Uterus (tissue), 4 donors: ENCODE measurements around the gene MAP3K6. TPM values are rescaled to one million over a fixed set of nuclear protein-coding genes. Genes with fewer than 3 reads are reported as not detected.

Experiments
- DNase-seq, 2 donors: peaks; one replicate each; pipeline ENCODE4 v3.0.0-alpha.2; 2019 to 2020
- H3K27ac ChIP-seq, 2 donors: fragments of 200-600 bp; sonication (generic); 1 replicate in 1 of 2; 2 replicates in 1 of 2; pipeline ENCODE4 v1.5.1; 2016 to 2018
- H3K27me3 ChIP-seq, 2 donors: fragments of 200-600 bp; sonication (generic); one replicate each; pipeline ENCODE4 v1.5.1; 2018 to 2019; ENCODE audit warnings: control low read depth in 1 of 2
- H3K36me3 ChIP-seq, 2 donors: fragments of 200-600 bp; sonication (generic); one replicate each; pipeline ENCODE4 v1.5.1; 2019; ENCODE audit warnings: control low read depth in 1 of 2
- H3K4me1 ChIP-seq, 2 donors: fragments of 200-600 bp; sonication (generic); one replicate each; pipeline ENCODE4 v1.5.1; 2018 to 2019; ENCODE audit warnings: control low read depth in 1 of 2
- H3K4me3 ChIP-seq, 2 donors: fragments of 200-600 bp; sonication (generic); 1 replicate in 1 of 2; 2 replicates in 1 of 2; pipeline ENCODE4 v1.5.1; 2018 to 2019; ENCODE audit warnings: mild to moderate bottlenecking in 1 of 2
- H3K9me3 ChIP-seq, 2 donors: fragments of 200-600 bp; sonication (generic); one replicate each; pipeline ENCODE4 v1.5.1; 2019; ENCODE audit warnings: control low read depth in 1 of 2
- POLR2A ChIP-seq, 2 donors: fragments of 450-650 bp; IDR thresholded peaks; one replicate each; pipeline ENCODE4 v1.6.1; 2016; ENCODE audit warnings: antibody characterized with exemption in 2 of 2, mild to moderate bottlenecking in 1 of 2, moderate library complexity in 1 of 2
- intact Hi-C: fragments of 100-400 bp; cut with DNase I; formaldehyde crosslinking; loops from one replicate; pipeline ENCODE4 v1.15.1; 2023; ENCODE audit warnings: low total_unique reads
- total RNA-seq, 4 donors: library from RNA; depleted of rRNA in 3 of 4; stranded (reverse); fragments of >200 nt in 3 of 4; gene quantifications; one replicate each; pipeline versions ENCODE4 v1.1.0 to v1.2.4, GENCODE V29; 2014 to 2023
- TF ChIP-seq, protein P1 (sequence below), 4 experiments: fragments of 200-600 bp in 2 of 4; fragments of 450-650 bp in 2 of 4; sonication (generic) in 2 of 4; IDR thresholded peaks; one replicate each; pipeline ENCODE4 v1.5.1; 2016 to 2019; ENCODE audit warnings: antibody characterized with exemption in 4 of 4, mild to moderate bottlenecking in 2 of 4, moderate library complexity in 1 of 4
- donor health status: DM: yes; HTN: yes; CAD: no.

The MAP3K6 gene
- total RNA-seq, 4 donors from 2014 or later, result 10.9 to 124 (median 16.5) TPM

DNA sequence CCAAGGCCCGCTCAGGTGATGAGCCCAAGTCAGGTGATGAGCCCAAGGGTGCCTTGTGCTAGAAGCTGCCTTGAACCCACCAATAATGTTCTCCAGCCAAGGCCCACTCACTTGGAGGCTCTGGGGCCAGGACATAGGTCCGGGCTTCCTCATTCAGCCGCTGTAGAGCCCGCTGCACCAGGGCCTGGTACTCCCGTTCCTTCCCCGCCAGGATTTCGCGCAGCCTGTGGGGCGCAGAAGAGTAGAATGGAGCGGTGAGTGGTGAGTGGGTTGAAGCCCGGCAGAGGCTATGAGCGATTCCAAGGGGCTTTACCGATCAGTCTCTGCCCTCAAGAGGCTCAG is 10.5 kb downstream of the MAP3K6 start:
- intact Hi-C loops, result loop anchor here (5.0 kb wide), 1 partner anchor 36 kb away; the partner anchor contains the start of gene GPR3
- H3K9me3 ChIP-seq, result no peaks in the 10 kb centered on the region
- no peaks in the 10 kb centered on the region for H3K4me1 ChIP-seq
- TF ChIP-seq POLR2A (IDR thresholded peaks at IDR 0.05), result no peak
- TF ChIP-seq, protein P1, sequence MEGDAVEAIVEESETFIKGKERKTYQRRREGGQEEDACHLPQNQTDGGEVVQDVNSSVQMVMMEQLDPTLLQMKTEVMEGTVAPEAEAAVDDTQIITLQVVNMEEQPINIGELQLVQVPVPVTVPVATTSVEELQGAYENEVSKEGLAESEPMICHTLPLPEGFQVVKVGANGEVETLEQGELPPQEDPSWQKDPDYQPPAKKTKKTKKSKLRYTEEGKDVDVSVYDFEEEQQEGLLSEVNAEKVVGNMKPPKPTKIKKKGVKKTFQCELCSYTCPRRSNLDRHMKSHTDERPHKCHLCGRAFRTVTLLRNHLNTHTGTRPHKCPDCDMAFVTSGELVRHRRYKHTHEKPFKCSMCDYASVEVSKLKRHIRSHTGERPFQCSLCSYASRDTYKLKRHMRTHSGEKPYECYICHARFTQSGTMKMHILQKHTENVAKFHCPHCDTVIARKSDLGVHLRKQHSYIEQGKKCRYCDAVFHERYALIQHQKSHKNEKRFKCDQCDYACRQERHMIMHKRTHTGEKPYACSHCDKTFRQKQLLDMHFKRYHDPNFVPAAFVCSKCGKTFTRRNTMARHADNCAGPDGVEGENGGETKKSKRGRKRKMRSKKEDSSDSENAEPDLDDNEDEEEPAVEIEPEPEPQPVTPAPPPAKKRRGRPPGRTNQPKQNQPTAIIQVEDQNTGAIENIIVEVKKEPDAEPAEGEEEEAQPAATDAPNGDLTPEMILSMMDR (IDR thresholded peaks at IDR 0.05), result no peak
- DNase-seq, result no peak
- no peaks in the 10 kb centered on the region for H3K27me3 ChIP-seq
- no peak overlapping the region for H3K27ac ChIP-seq
- no peak overlapping the region for H3K4me3 ChIP-seq
- no peaks in the 10 kb centered on the region for H3K36me3 ChIP-seq

DNA sequence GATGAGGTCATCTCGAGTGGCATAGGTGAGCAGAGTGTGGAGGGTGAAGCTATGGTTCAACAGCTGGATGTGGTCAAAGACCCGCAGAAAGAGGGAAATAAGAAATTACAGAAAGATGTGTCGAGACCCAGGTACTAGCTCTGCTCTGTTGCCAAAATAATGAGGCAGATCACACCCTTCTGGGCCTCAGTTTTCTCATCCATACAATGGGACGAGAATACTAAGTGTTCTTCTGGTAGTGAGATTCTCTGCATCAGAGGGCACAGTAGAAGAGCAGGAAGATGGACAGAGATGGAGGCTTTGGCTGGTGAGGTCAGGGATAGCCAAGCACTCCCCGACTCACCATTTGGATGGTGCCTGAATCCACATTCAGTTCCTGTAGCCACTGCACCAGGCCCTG is 11.1 kb downstream of the MAP3K6 start:
- H3K4me1 ChIP-seq, result no peaks in the 10 kb centered on the region
- H3K27me3 ChIP-seq, result no peaks in the 10 kb centered on the region
- no peak overlapping the region for H3K27ac ChIP-seq
- intact Hi-C loops, result loop anchor here (5.0 kb wide), 1 partner anchor 37 kb away; the partner anchor contains the start of gene GPR3
- H3K9me3 ChIP-seq, result no peaks in the 10 kb centered on the region
- TF ChIP-seq, protein P1 (IDR thresholded peaks at IDR 0.05), result no peak
- TF ChIP-seq POLR2A (IDR thresholded peaks at IDR 0.05), result no peak
- no peak for DNase-seq
- no peaks in the 10 kb centered on the region for H3K36me3 ChIP-seq
- H3K4me3 ChIP-seq, result no peak overlapping the region

DNA sequence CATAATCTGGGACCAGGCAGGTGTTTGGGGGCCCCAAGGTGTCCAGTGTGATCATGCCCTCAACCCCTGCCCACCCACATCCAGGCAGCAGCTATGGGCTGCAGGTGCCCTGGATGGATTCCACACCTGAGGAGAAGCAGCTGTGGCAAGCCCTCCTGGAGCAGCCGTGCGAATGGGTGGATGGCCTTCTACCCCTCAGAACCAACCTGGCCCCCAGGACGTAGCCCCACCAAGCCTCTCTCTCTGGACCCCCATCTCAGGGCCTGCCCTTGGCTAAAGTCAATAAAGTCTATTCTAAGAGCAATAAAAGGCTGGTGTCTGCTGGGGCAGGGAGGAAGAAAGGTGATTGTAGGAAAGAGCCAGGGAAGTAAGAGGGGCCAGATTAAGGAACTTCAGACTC is 13.1 kb downstream of the MAP3K6 start:
- Histone ChIP-seq H3K27me3 (peaks cover 0 to 4% of the 10 kb centered on the region in 2 donors), H3K4me1 (no peaks in the 10 kb centered on the region), H3K9me3 (no peaks in the 10 kb centered on the region), H3K4me3 (no peak overlapping the region), H3K36me3 (no peaks in the 10 kb centered on the region), H3K27ac (no peak overlapping the region)
- TF ChIP-seq, protein P1 (IDR thresholded peaks at IDR 0.05), result no peak
- TF ChIP-seq POLR2A (IDR thresholded peaks at IDR 0.05), result no peak
- no peak for DNase-seq
- intact Hi-C loops, result no loop called here

DNA sequence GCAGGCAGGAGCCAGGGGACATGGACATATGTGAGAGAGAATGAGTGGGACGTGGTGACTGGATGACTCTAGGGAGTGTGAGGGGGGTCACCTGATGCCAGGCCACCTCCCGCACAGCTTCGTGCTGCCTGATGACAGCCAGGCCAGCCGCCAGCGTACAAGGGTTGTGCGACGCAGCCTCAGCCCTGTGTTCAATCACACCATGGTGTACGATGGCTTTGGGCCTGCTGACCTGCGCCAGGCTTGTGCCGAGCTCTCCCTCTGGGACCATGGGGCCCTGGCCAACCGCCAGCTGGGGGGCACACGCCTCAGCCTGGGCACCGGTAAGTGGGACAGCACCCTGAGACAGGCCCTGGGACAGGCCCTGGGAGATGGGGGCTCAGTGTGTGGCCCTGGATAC is 13.6 kb downstream of the MAP3K6 start:
- Histone ChIP-seq H3K4me3 (no peak overlapping the region), H3K9me3 (no peaks in the 10 kb centered on the region), H3K27ac (no peak overlapping the region), H3K4me1 (no peaks in the 10 kb centered on the region), H3K27me3 (peaks cover 0 to 4% of the 10 kb centered on the region in 2 donors), H3K36me3 (no peaks in the 10 kb centered on the region)
- intact Hi-C loops, result no loop called here
- no peak for TF ChIP-seq POLR2A (IDR thresholded peaks at IDR 0.05)
- TF ChIP-seq, protein P1 (IDR thresholded peaks at IDR 0.05), result no peak
- DNase-seq, result no peak

DNA sequence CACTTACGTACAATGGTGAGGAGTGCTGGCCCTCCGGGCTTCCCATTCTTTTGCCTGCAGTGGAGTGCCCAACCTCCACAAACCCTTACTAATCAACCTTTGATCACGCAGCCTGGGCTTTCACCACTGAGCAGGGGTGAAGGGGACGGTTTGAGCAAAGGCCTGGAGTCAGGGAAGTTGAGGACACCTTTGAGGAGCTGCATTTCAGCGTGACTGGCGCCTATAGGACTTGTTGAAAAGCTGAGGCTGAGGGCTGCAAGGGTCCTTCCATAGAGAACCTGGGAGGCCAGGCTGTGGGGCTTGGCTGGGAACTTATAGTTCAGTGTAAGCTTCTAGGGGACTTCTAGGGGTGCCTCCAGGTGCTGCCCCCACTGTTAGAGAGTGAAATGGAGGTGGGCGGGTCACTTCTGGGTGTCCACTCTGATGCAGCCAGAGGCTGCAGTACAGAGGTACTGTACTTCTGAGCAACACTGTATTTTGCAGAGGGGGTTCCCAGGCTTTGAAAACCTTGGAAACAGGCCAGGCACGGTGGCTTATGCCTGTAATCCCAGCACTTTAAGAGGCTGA is 15.1 kb downstream of the MAP3K6 start:
- Histone ChIP-seq H3K27ac (no peak overlapping the region), H3K36me3 (no peaks in the 10 kb centered on the region), H3K27me3 (peaks cover 0 to 4% of the 10 kb centered on the region in 2 donors), H3K9me3 (no peaks in the 10 kb centered on the region), H3K4me3 (no peak overlapping the region), H3K4me1 (no peaks in the 10 kb centered on the region)
- intact Hi-C loops, result no loop called here
- TF ChIP-seq, protein P1 (IDR thresholded peaks at IDR 0.05), result peak in 1 of 4 experiments; percentile 4
- TF ChIP-seq POLR2A (IDR thresholded peaks at IDR 0.05), result no peak
- DNase-seq, result no peak
